SW480 (cell line): ENCODE results near the gene BMPER.

Experiments
- DNase-seq: peaks from one replicate; pipeline ENCODE4 v3.0.0-alpha.2; 2016; ENCODE audit warnings: low spot score

The BMPER gene

GRCh38 chr7:34026481-34027190 lies 121.3 kb downstream of the BMPER start:
- DNase-seq, result no peak

GRCh38 chr7:34031156-34031555 lies 125.8 kb downstream of the BMPER start:
- no peak for DNase-seq

- DNase-seq, result no peak
Measured at GRCh38 chr7:34034728-34035127, 129.4 kb downstream of the BMPER start.

GRCh38 chr7:34036051-34036920 lies 130.9 kb downstream of the BMPER start:
- DNase-seq, result peak; percentile 79

GRCh38 chr7:34036972-34037792 lies 131.8 kb downstream of the BMPER start:
- no peak for DNase-seq

GRCh38 chr7:34038816-34039470 lies 133.6 kb downstream of the BMPER start:
- no peak for DNase-seq

- DNase-seq, result no peak
Measured at GRCh38 chr7:34041707-34042106, 136.4 kb downstream of the BMPER start.

GRCh38 chr7:34042406-34042805 lies 137.1 kb downstream of the BMPER start:
- DNase-seq, result no peak

GRCh38 chr7:34043461-34044305 lies 138.3 kb downstream of the BMPER start:
- no peak for DNase-seq

- DNase-seq, result no peak
Measured at GRCh38 chr7:34044306-34044643, 138.9 kb downstream of the BMPER start.

GRCh38 chr7:34044734-34045353 lies 139.5 kb downstream of the BMPER start:
- no peak for DNase-seq

- no peak for DNase-seq
Measured at GRCh38 chr7:34048445-34048844, 143.1 kb downstream of the BMPER start.

- DNase-seq, result no peak
Measured at GRCh38 chr7:34054075-34054474, 148.7 kb downstream of the BMPER start.

- no peak for DNase-seq
Measured at GRCh38 chr7:34057136-34057535, 151.8 kb downstream of the BMPER start.

- DNase-seq, result no peak
Measured at GRCh38 chr7:34057956-34058355, 152.6 kb downstream of the BMPER start.

GRCh38 chr7:34058801-34059135 lies 153.4 kb downstream of the BMPER start:
- DNase-seq, result no peak

- no peak for DNase-seq
Measured at GRCh38 chr7:34059136-34059828, 153.9 kb downstream of the BMPER start.

GRCh38 chr7:34060196-34060947 lies 155.0 kb downstream of the BMPER start:
- DNase-seq, result no peak

- DNase-seq, result no peak
Measured at GRCh38 chr7:34061149-34061548, 155.8 kb downstream of the BMPER start.
